Spleen (tissue), 11 donors: Measurements from ENCODE around the gene CNGA3. TPM values are rescaled to one million over a fixed set of nuclear protein-coding genes. Genes with fewer than 3 reads are reported as not detected.

Experiments
- DNase-seq: peaks from one replicate; pipeline ENCODE4 v3.0.0-alpha.2; 2020
- H3K27ac ChIP-seq, 8 donors: fragments of 200-600 bp; sonication (generic) in 7 of 8; 1 replicate in 4 of 8; 2 replicates in 4 of 8; pipeline versions ENCODE4 v1.5.0 to v1.8.0; 2016 to 2021; ENCODE audit warnings: inconsistent platforms in 4 of 8, mild to moderate bottlenecking in 4 of 8, moderate library complexity in 1 of 8
- H3K27me3 ChIP-seq, 7 donors: fragments of 200-600 bp; sonication (generic) in 6 of 7; replicated peaks in 1 of 7; 1 replicate in 4 of 7; 2 replicates in 3 of 7; pipeline versions ENCODE4 v1.5.0 to v1.8.0; 2016 to 2021; ENCODE audit warnings: inconsistent platforms in 3 of 7, mild to moderate bottlenecking in 1 of 7
- H3K36me3 ChIP-seq, 6 donors: fragments of 200-600 bp; sonication (generic) in 5 of 6; 1 replicate in 4 of 6; 2 replicates in 2 of 6; pipeline versions ENCODE4 v1.5.0 to v1.8.0; 2016 to 2021; ENCODE audit warnings: inconsistent platforms in 2 of 6
- H3K4me1 ChIP-seq, 6 donors: fragments of 200-600 bp; sonication (generic) in 5 of 6; 1 replicate in 3 of 6; 2 replicates in 3 of 6; pipeline versions ENCODE4 v1.5.0 to v1.8.0; 2016 to 2021; ENCODE audit warnings: inconsistent platforms in 3 of 6
- H3K4me3 ChIP-seq, 8 donors: fragments of 200-600 bp; sonication (generic) in 7 of 8; 1 replicate in 4 of 8; 2 replicates in 4 of 8; pipeline versions ENCODE4 v1.5.0 to v1.8.0; 2016 to 2021; ENCODE audit warnings: inconsistent platforms in 4 of 8, mild to moderate bottlenecking in 4 of 8, moderate library complexity in 2 of 8
- H3K9me3 ChIP-seq, 8 donors: fragments of 200-600 bp; sonication (generic) in 7 of 8; 1 replicate in 4 of 8; 2 replicates in 4 of 8; pipeline versions ENCODE4 v1.5.0 to v1.8.0; 2016 to 2021; ENCODE audit warnings: inconsistent platforms in 4 of 8
- POLR2A ChIP-seq, 3 donors: fragments of 450-650 bp; IDR thresholded peaks; one replicate each; pipeline ENCODE4 v1.5.1; 2017; ENCODE audit warnings: antibody characterized with exemption in 3 of 3, mild to moderate bottlenecking in 1 of 3
- POLR2AphosphoS5 ChIP-seq, 3 donors: sonication (generic); formaldehyde crosslinking; IDR thresholded peaks; one replicate each; pipeline ENCODE4 v1.5.1; 2017; ENCODE audit warnings: antibody characterized with exemption in 3 of 3
- WGBS, 5 donors: extraction: QIAGEN DNeasy Blood & Tissue Kit in 3 of 5; methylation state at CpG; one replicate each; pipeline versions ENCODE4 v1.1.5 to v1.1.7; 2013 to 2018; 5-methylcytosine and 5-hydroxymethylcytosine counted together
- intact Hi-C: fragments of 100-400 bp; cut with DNase I; formaldehyde crosslinking; loops from one replicate; pipeline ENCODE4 v1.15.0; 2023; ENCODE audit warnings: low total_unique reads
- polyA plus RNA-seq, 3 donors: library from polyadenylated mRNA; stranded (reverse); fragments of 200-250 nt; gene quantifications; one replicate each; pipeline ENCODE4 v1.2.1, GENCODE V29; 2013
- total RNA-seq, 7 donors: library from RNA; depleted of rRNA in 3 of 7; stranded (reverse); fragments of >200 nt in 3 of 7; fragmentation: NEBNext Ultra II Directional in 4 of 7; extraction: Animal tissue kit (Norgen Biotek cat#: 25700) in 4 of 7; gene quantifications; one replicate each; pipeline versions ENCODE4 v1.1.0 to v1.2.1, GENCODE V29; 2016 to 2021
- TF ChIP-seq, protein P1 (sequence below), 11 experiments: fragments of 200-600 bp in 7 of 11; fragments of 450-650 bp in 4 of 11; sonication (generic) in 4 of 11; IDR thresholded peaks in 8 of 11; conservative IDR thresholded peaks in 3 of 11; 1 replicate in 7 of 11; 2 replicates in 4 of 11; pipeline versions ENCODE4 v1.4.0 to v1.8.0; 2016 to 2021; ENCODE audit warnings: antibody characterized with exemption in 11 of 11, inconsistent platforms in 4 of 11, mild to moderate bottlenecking in 1 of 11
- donor health status: healthy with polysubstance abuse.
- donor health status: DM: no; HTN: no; CAD: no; lungs with moderate emphysema.
- donor health status: DM: no; HTN: no; CAD: no.
- donor health status: Bipolar disorder and iron deficiency.
- donor health status: healthy.
- donor health status: DM: no; HTN: no; CAD: no.
- donor health status: DM: yes; HTN: yes; CAD: no.

The CNGA3 gene
- total and polyA plus RNA-seq, 10 donors: not detected

- TF ChIP-seq, protein P1, sequence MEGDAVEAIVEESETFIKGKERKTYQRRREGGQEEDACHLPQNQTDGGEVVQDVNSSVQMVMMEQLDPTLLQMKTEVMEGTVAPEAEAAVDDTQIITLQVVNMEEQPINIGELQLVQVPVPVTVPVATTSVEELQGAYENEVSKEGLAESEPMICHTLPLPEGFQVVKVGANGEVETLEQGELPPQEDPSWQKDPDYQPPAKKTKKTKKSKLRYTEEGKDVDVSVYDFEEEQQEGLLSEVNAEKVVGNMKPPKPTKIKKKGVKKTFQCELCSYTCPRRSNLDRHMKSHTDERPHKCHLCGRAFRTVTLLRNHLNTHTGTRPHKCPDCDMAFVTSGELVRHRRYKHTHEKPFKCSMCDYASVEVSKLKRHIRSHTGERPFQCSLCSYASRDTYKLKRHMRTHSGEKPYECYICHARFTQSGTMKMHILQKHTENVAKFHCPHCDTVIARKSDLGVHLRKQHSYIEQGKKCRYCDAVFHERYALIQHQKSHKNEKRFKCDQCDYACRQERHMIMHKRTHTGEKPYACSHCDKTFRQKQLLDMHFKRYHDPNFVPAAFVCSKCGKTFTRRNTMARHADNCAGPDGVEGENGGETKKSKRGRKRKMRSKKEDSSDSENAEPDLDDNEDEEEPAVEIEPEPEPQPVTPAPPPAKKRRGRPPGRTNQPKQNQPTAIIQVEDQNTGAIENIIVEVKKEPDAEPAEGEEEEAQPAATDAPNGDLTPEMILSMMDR (IDR thresholded peaks at IDR 0.05 in 8 of 11, conservative IDR thresholded peaks at IDR 0.05 in 3 of 11): no peak
- TF ChIP-seq POLR2AphosphoS5 (IDR thresholded peaks at IDR 0.05) (no peak), POLR2A (IDR thresholded peaks at IDR 0.05) (no peak)
- Histone ChIP-seq H3K27ac (no peak overlapping the region), H3K4me3 (no peak overlapping the region), H3K4me1 (no peaks in the 10 kb centered on the region), H3K27me3 (peaks cover 0 to 31% (median 0%) of the 10 kb centered on the region in 7 donors), H3K36me3 (no peaks in the 10 kb centered on the region), H3K9me3 (no peaks in the 10 kb centered on the region)
- no peak for DNase-seq
- intact Hi-C loops: no loop called here
- 88 to 94% (median 91%) methylated on average over 23 of the region's 23 CpGs for WGBS, 5 donors
Measured at GRCh38 chr2:98396745-98397355, 50.6 kb downstream of the CNGA3 start.

DNA sequence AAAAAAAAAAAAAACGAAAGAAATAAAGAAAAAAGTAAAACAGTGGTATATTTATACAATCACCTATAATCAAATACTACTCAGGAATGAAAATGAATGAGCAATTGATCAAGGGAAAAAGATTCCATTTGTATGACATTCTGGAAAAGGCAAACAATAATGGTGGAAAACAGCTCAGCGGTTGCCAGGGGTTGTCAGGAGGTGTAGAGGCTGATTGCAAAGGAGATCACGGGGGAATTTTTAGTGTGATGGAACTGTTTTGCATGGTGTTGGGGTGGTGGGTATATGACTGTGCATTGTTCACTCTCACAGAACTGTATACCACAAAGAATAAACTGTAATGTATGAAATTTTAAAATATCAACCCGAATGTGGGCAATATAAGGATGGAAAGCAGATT is 52.9 kb downstream of the CNGA3 start:
- peaks cover 0 to 31% (median 0%) of the 10 kb centered on the region in 7 donors for H3K27me3 ChIP-seq
- no peaks in the 10 kb centered on the region for H3K36me3 ChIP-seq
- WGBS, 5 donors: 71 to 77% (median 75%) methylated on average over 4 of the region's 4 CpGs
- no peak overlapping the region for H3K4me3 ChIP-seq
- no peak for DNase-seq
- no peaks in the 10 kb centered on the region for H3K4me1 ChIP-seq
- H3K9me3 ChIP-seq: no peaks in the 10 kb centered on the region
- intact Hi-C loops: no loop called here
- TF ChIP-seq POLR2AphosphoS5 (IDR thresholded peaks at IDR 0.05): no peak
- no peak overlapping the region for H3K27ac ChIP-seq

- no peak overlapping the region for H3K27ac ChIP-seq
- H3K4me1 ChIP-seq: no peaks in the 10 kb centered on the region
- no peaks in the 10 kb centered on the region for H3K9me3 ChIP-seq
- intact Hi-C loops: no loop called here
- H3K36me3 ChIP-seq: no peaks in the 10 kb centered on the region
- no peak for DNase-seq
- no peak overlapping the region for H3K4me3 ChIP-seq
- peaks cover 0 to 8% (median 0%) of the 10 kb centered on the region in 7 donors for H3K27me3 ChIP-seq
- TF ChIP-seq, protein P1 (IDR thresholded peaks at IDR 0.05 in 8 of 11, conservative IDR thresholded peaks at IDR 0.05 in 3 of 11): no peak
- TF ChIP-seq POLR2A (IDR thresholded peaks at IDR 0.05): no peak
- no peak for TF ChIP-seq POLR2AphosphoS5 (IDR thresholded peaks at IDR 0.05)
Measured at GRCh38 chr2:98403878-98404277, 57.6 kb downstream of the CNGA3 start.

DNA sequence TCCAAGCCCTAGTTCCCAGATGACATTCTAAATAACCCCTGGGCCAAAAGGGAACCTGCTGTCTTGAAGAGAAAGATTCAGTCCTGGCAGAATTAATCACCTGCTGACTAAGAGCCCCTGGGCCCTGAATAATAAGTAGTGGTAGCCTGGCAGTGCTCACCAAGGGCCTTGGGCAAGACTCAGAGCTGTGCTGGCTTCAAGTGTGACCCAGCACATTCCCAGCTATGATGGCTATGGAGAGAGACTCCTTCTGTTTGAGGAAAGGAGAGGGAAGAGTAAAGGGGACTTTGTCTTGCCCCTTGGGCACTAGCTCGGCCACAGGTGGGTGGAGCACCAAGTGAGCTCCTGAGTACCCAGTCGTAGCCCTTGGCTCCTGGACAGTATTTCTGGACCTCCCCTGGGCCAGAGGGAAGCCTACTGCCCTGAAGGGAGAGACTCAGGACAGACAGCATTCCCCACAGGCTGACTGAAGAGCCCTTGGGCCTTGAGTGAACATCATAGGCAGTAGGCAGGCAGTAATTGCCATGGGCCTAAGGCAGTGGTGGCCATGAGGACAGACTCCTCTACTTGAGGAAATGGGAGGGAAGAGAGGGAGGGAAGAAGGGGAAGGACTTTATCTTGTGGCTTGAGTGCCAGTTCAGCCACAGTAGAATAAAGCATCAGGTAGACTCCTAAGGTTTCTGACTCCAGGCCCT is 58.4 kb downstream of the CNGA3 start:
- intact Hi-C loops: no loop called here
- TF ChIP-seq POLR2AphosphoS5 (IDR thresholded peaks at IDR 0.05): no peak
- TF ChIP-seq POLR2A (IDR thresholded peaks at IDR 0.05): no peak
- TF ChIP-seq, protein P1 (IDR thresholded peaks at IDR 0.05 in 8 of 11, conservative IDR thresholded peaks at IDR 0.05 in 3 of 11): no peak
- Histone ChIP-seq H3K27me3 (peaks cover 0 to 8% (median 0%) of the 10 kb centered on the region in 7 donors), H3K4me1 (no peaks in the 10 kb centered on the region), H3K27ac (no peak overlapping the region), H3K36me3 (no peaks in the 10 kb centered on the region), H3K9me3 (no peaks in the 10 kb centered on the region), H3K4me3 (no peak overlapping the region)
- 89 to 100% (median 91%) methylated on average over 2 of the region's 2 CpGs; no CpG with 5 or more reads in 1 of the 5 donors for WGBS, 5 donors
- no peak for DNase-seq
